Measurements from ENCODE around the gene ACADM. TPM values are rescaled to one million over a fixed set of nuclear protein-coding genes. Genes with fewer than 3 reads are reported as not detected.

The ACADM gene
- total RNA-seq, 4 donors from 2014 or later: 45.9 to 71.5 (median 60.5) TPM

- Histone ChIP-seq H3K4me3 (peak within 1 kb of the TSS; percentile 66 to 85 (median 78)), H3K36me3 (peaks cover 0 to 25% (median 0%) of the 10 kb centered on the region in 3 donors), H3K9me3 (no peaks in the 10 kb centered on the region), H3K27me3 (no peaks in the 10 kb centered on the region), H3K27ac (peak within 1 kb of the TSS; percentile 80 to 92 (median 90)), H3K4me1 (peaks cover 17 to 53% (median 40%) of the 10 kb centered on the region in 3 donors)
- intact Hi-C loops (cut with DNase I): no loop called here
- peak; percentile 76 for DNase-seq
- TF ChIP-seq POLR2A (IDR thresholded peaks at IDR 0.05) (peak in 3 of 4 donors; percentile 64 to 87 (median 74)), CTCF (IDR thresholded peaks at IDR 0.05) (no peak)
- WGBS, 2 donors: 0% methylated on average over 12 to 25 of the region's 28 CpGs
Observed at GRCh38 chr1:75785983-75786853, 61.7 kb downstream of the ACADM start, which contains the start of gene RABGGTB. Gene RABGGTB (plus strand): TSS chr1:75786256. CDS start chr1:75786272, 16 bp downstream.

GRCh38 chr1:75786901-75787493 lies 62.5 kb downstream of the ACADM start:
- Histone ChIP-seq H3K27me3 (no peaks in the 10 kb centered on the region), H3K9me3 (no peaks in the 10 kb centered on the region), H3K4me1 (peaks cover 17 to 61% (median 40%) of the 10 kb centered on the region in 3 donors), H3K27ac (peak overlapping the region; percentile 1 to 92 (median 85)), H3K4me3 (peak overlapping the region; percentile 66 to 85 (median 78)), H3K36me3 (peaks cover 0 to 33% (median 6%) of the 10 kb centered on the region in 3 donors)
- intact Hi-C loops (cut with DNase I): no loop called here
- 0 to 3% methylated on average over 10 of the region's 10 CpGs for WGBS, 2 donors
- DNase-seq: no peak
- TF ChIP-seq CTCF (IDR thresholded peaks at IDR 0.05) (no peak), POLR2A (IDR thresholded peaks at IDR 0.05) (no peak)

- TF ChIP-seq CTCF (IDR thresholded peaks at IDR 0.05) (no peak), POLR2A (IDR thresholded peaks at IDR 0.05) (no peak)
- peak overlapping the region in 3 of 4 donors; percentile 80 to 92 (median 90) for H3K27ac ChIP-seq
- H3K36me3 ChIP-seq: peaks cover 0 to 38% (median 11%) of the 10 kb centered on the region in 3 donors
- 6 to 17% methylated on average over 4 of the region's 4 CpGs for WGBS, 2 donors
- H3K27me3 ChIP-seq: no peaks in the 10 kb centered on the region
- H3K4me3 ChIP-seq: peak overlapping the region; percentile 66 to 85 (median 78)
- intact Hi-C loops (cut with DNase I): no loop called here
- peaks cover 17 to 61% (median 40%) of the 10 kb centered on the region in 3 donors for H3K4me1 ChIP-seq
- no peaks in the 10 kb centered on the region for H3K9me3 ChIP-seq
- no peak for DNase-seq
Observed at GRCh38 chr1:75787524-75787923, 63.0 kb downstream of the ACADM start.

- peaks cover 17 to 73% (median 39%) of the 10 kb centered on the region in 3 donors for H3K4me1 ChIP-seq
- no peaks in the 10 kb centered on the region for H3K9me3 ChIP-seq
- intact Hi-C loops (cut with DNase I): no loop called here
- no peak for TF ChIP-seq POLR2A (IDR thresholded peaks at IDR 0.05)
- no peak for TF ChIP-seq CTCF (IDR thresholded peaks at IDR 0.05)
- H3K36me3 ChIP-seq: peaks cover 7 to 63% (median 28%) of the 10 kb centered on the region in 3 donors
- peak overlapping the region in 1 of 4 donors; percentile 10 for H3K4me3 ChIP-seq
- H3K27me3 ChIP-seq: no peaks in the 10 kb centered on the region
- DNase-seq: no peak
- H3K27ac ChIP-seq: peak overlapping the region in 2 of 4 donors; percentile 20 to 57
Observed at GRCh38 chr1:75789988-75790387, 65.5 kb downstream of the ACADM start.

GRCh38 chr1:75791022-75791421 lies 66.5 kb downstream of the ACADM start:
- no peak for DNase-seq
- Histone ChIP-seq H3K36me3 (peaks cover 15 to 73% (median 37%) of the 10 kb centered on the region in 3 donors), H3K4me1 (peaks cover 17 to 66% (median 33%) of the 10 kb centered on the region in 3 donors), H3K9me3 (no peaks in the 10 kb centered on the region), H3K4me3 (peak overlapping the region in 3 of 4 donors; percentile 10 to 33 (median 16)), H3K27me3 (no peaks in the 10 kb centered on the region), H3K27ac (peak overlapping the region; percentile 11 to 57 (median 25))
- intact Hi-C loops (cut with DNase I): no loop called here
- 28 to 29% methylated on average over 1 of the region's 1 CpG for WGBS, 2 donors
- TF ChIP-seq CTCF (IDR thresholded peaks at IDR 0.05) (no peak), POLR2A (IDR thresholded peaks at IDR 0.05) (no peak)

All from esophagus squamous epithelium (tissue), 5 donors.